HCT116 (cell line): Measurements from ENCODE around the gene PTPRR. TPM values are rescaled to one million over a fixed set of nuclear protein-coding genes. Genes with fewer than 3 reads are reported as not detected.

Experiments used
- ATAC-seq: fragments of 200-7000 bp; cut with Tn5 transposase; 2 replicates; pipeline ENCODE4 v1.9.1; 2020; ENCODE audit warnings: mild to moderate bottlenecking, moderate library complexity
- BruUV-seq: library from RNA; stranded (reverse); fragments of 400-500 nt; replicated peaks from 2 replicates; lab custom pipeline; 2021; lab: Mats Ljungman, UMichigan
- CTCF ChIA-PET: fragments of 300-600 bp; sonication (Branson Sonifier 250); formaldehyde crosslinking; loops from one replicate; lab custom pipeline; 2021; ENCODE audit warnings: antibody characterized with exemption; lab: Charles Lee
- POLR2A ChIA-PET: fragments of 300-600, 350-600 bp; sonication (Branson Sonifier 250); formaldehyde crosslinking; loops from one replicate; lab custom pipeline; 2021; ENCODE audit warnings: antibody characterized with exemption; lab: Charles Lee
- RAD21 ChIA-PET, 2 experiments: fragments of 300-600 bp; sonication (Branson Sonifier 250); formaldehyde crosslinking; loops; one replicate each; lab custom pipeline; 2023; ENCODE audit warnings: low total read pairs in 2 of 2; ENCODE audit not compliant: uncharacterized antibody in 2 of 2, unreplicated experiment in 2 of 2, low non-redundant PET in 1 of 2; lab: Charles Lee
- DNase-seq: peaks from one replicate; pipeline ENCODE4 v3.0.0-alpha.2; 2010; ENCODE audit warnings: low read depth, low spot score
- H2AFZ ChIP-seq: fragments of 200-600 bp; shearing (Covaris generic), sonication (generic); 2 replicates; pipeline ENCODE4 v1.6.1; 2017; ENCODE audit warnings: low read depth, mixed run types, mixed read lengths, antibody characterized with exemption, low read length; ENCODE audit not compliant: poor library complexity, severe bottlenecking
- H3K27ac ChIP-seq: 2 replicates; pipeline ENCODE4 v1.5.1; 2012; ENCODE audit warnings: low read depth, low read length
- H3K27me3 ChIP-seq: fragments of 200-600 bp; sonication (generic); 2 replicates; pipeline ENCODE4 v1.6.1; 2016; ENCODE audit warnings: mixed run types, low read length, mixed read lengths; ENCODE audit not compliant: insufficient read depth
- H3K36me3 ChIP-seq, 2 experiments: fragments of 200-500 bp in 1 of 2; fragments of 200-600 bp in 1 of 2; sonication (Bioruptor generic) in 1 of 2; sonication (generic) in 1 of 2; 2 replicates each; pipeline versions ENCODE4 v1.5.1 to v1.6.1; 2014 to 2016; ENCODE audit warnings: low read length in 2 of 2, inconsistent platforms in 1 of 2, mixed read lengths in 1 of 2, mixed run types in 1 of 2; ENCODE audit not compliant: insufficient read depth in 2 of 2, control insufficient read depth in 1 of 2
- H3K4me1 ChIP-seq, 2 experiments: fragments of 200-600 bp in 1 of 2; sonication (generic) in 1 of 2; 2 replicates each; pipeline versions ENCODE4 v1.5.1 to v1.6.1; 2012 to 2017; ENCODE audit warnings: low read length in 2 of 2, inconsistent platforms in 1 of 2, mild to moderate bottlenecking in 1 of 2, mixed read lengths in 1 of 2, mixed run types in 1 of 2, moderate library complexity in 1 of 2; ENCODE audit not compliant: insufficient read depth in 2 of 2, control insufficient read depth in 1 of 2
- H3K4me2 ChIP-seq: fragments of 200-600 bp; sonication (generic); 2 replicates; pipeline ENCODE4 v1.6.1; 2017; ENCODE audit warnings: mixed run types, low read length, mixed read lengths
- H3K4me3 ChIP-seq, 2 experiments: fragments of 200-600 bp in 1 of 2; sonication (generic) in 1 of 2; replicated peaks in 1 of 2; 2 replicates each; pipeline ENCODE4 v1.5.1; 2011 to 2016; ENCODE audit warnings: low read length in 2 of 2, control low read depth in 1 of 2, low read depth in 1 of 2, mild to moderate bottlenecking in 1 of 2, mixed read lengths in 1 of 2, mixed run types in 1 of 2
- H3K79me2 ChIP-seq: fragments of 200-600 bp; sonication (generic); 2 replicates; pipeline ENCODE4 v1.6.1; 2017; ENCODE audit warnings: mild to moderate bottlenecking, mixed run types, low read length, moderate library complexity, mixed read lengths; ENCODE audit not compliant: insufficient read depth
- H3K9ac ChIP-seq: fragments of 200-600 bp; sonication (generic); 2 replicates; pipeline ENCODE4 v1.6.1; 2016; ENCODE audit warnings: low read length, mixed read lengths
- H3K9me2 ChIP-seq: fragments of 200-600 bp; sonication (generic), shearing (Covaris generic); 2 replicates; pipeline ENCODE4 v1.6.1; 2017; ENCODE audit warnings: mixed run types, mild to moderate bottlenecking, moderate library complexity; ENCODE audit not compliant: insufficient read depth
- H3K9me3 ChIP-seq, 2 experiments: fragments of 200-500 bp in 1 of 2; fragments of 200-600 bp in 1 of 2; sonication (Bioruptor generic) in 1 of 2; sonication (generic) in 1 of 2; 2 replicates each; pipeline ENCODE4 v1.6.1; 2014 to 2017; ENCODE audit warnings: low read length in 2 of 2, mixed read lengths in 2 of 2, inconsistent platforms in 1 of 2, low read depth in 1 of 2, mild to moderate bottlenecking in 1 of 2, mixed run types in 1 of 2, moderate library complexity in 1 of 2; ENCODE audit not compliant: control insufficient read depth in 1 of 2, insufficient read depth in 1 of 2
- H4K20me1 ChIP-seq: fragments of 200-600 bp; sonication (generic), shearing (Covaris generic); 2 replicates; pipeline ENCODE4 v1.6.1; 2017; ENCODE audit warnings: mixed run types, mild to moderate bottlenecking, moderate library complexity; ENCODE audit not compliant: insufficient read depth
- CBX3 ChIP-seq: IDR thresholded peaks from 2 replicates; pipeline ENCODE4 v1.6.1; 2012; ENCODE audit warnings: low read depth
- CEBPB ChIP-seq: IDR thresholded peaks from 2 replicates; pipeline ENCODE4 v1.6.1; 2012; ENCODE audit warnings: low read depth
- EGR1 ChIP-seq: IDR thresholded peaks from 2 replicates; pipeline ENCODE4 v1.6.1; 2012; ENCODE audit warnings: low read depth
- EZH2phosphoT487 ChIP-seq: fragments of 200-600 bp; IDR thresholded peaks from 2 replicates; pipeline ENCODE4 v1.6.1; 2018; ENCODE audit warnings: antibody characterized with exemption, borderline replicate concordance
- POLR2A ChIP-seq: IDR thresholded peaks from 2 replicates; pipeline ENCODE4 v1.7.0; 2011; ENCODE audit warnings: borderline replicate concordance; ENCODE audit not compliant: insufficient read depth, insufficient read length; ENCODE audit errors: extremely low read depth
- POLR2AphosphoS5 ChIP-seq: IDR thresholded peaks from 2 replicates; pipeline ENCODE4 v1.6.1; 2011; ENCODE audit warnings: mild to moderate bottlenecking, low read depth, low read length, moderate library complexity
- RAD21 ChIP-seq: IDR thresholded peaks from 2 replicates; pipeline ENCODE4 v1.6.1; 2012; ENCODE audit warnings: low read depth, mild to moderate bottlenecking
- SRF ChIP-seq: IDR thresholded peaks from 2 replicates; pipeline ENCODE4 v1.6.1; 2012; ENCODE audit warnings: low read depth
- ZNF274 ChIP-seq: fragments of 200-500 bp; sonication (Bioruptor generic); IDR thresholded peaks from 2 replicates; pipeline ENCODE4 v1.6.1; 2014; ENCODE audit warnings: mild to moderate bottlenecking, low read depth, low read length, inconsistent platforms
- intact Hi-C: fragments of 100-400 bp; cut with micrococcal nuclease; formaldehyde crosslinking; loops from 2 replicates; pipeline ENCODE4 v1.10.0; 2022
- total RNA-seq: library from RNA; stranded (reverse); gene quantifications from one replicate; pipeline ENCODE4 v1.2.1, GENCODE V29; 2021; ENCODE audit not compliant: unreplicated experiment
- TF ChIP-seq, protein P1 (sequence below): IDR thresholded peaks from 2 replicates; pipeline ENCODE4 v1.6.1; 2011; ENCODE audit warnings: mild to moderate bottlenecking, low read length, moderate library complexity; ENCODE audit not compliant: insufficient replicate concordance; ENCODE audit errors: extremely low read depth
- TF ChIP-seq, protein P2 (sequence below): IDR thresholded peaks from 2 replicates; pipeline ENCODE4 v1.6.1; 2012
- TF ChIP-seq, protein P3 (sequence below), 3 experiments: fragments of 200-600 bp in 1 of 3; sonication (generic) in 1 of 3; IDR thresholded peaks in 2 of 3; conservative IDR thresholded peaks in 1 of 3; 2 replicates each; pipeline ENCODE4 v1.5.1; 2012 to 2017; ENCODE audit warnings: low read depth in 2 of 3, low read length in 2 of 3, antibody characterized with exemption in 1 of 3, borderline replicate concordance in 1 of 3, control low read depth in 1 of 3, mild to moderate bottlenecking in 1 of 3, mixed read lengths in 1 of 3, mixed run types in 1 of 3, moderate library complexity in 1 of 3; ENCODE audit not compliant: insufficient read depth in 1 of 3

PTPRR gene
- total RNA-seq, 1 experiment from 2014 or later: 0.27 TPM

DNA sequence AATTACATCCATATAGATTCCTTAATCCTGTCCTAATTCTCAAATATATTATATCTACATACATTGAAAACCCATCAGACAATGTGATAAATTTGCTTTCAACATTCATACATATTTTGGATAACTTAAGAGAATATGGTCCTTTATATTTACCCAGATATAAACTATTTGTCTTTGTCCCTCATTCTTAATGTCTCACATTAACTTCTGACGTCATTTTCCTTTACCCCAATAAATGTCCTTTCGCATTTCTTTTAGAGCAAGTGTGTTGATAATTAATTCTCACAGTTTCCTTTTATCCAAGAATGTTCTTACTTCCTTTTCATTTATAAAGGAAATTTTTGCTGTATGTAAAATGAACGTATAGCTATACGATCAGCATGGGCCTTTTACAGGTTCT, 12.6 kb upstream of the PTPRR start:
- POLR2A ChIA-PET: no interaction called here
- no peaks in the 10 kb centered on the region for H4K20me1 ChIP-seq
- H3K79me2 ChIP-seq: no peaks in the 10 kb centered on the region
- no peak for DNase-seq
- H3K9me2 ChIP-seq: no peaks in the 10 kb centered on the region
- no peak overlapping the region for H3K4me3 ChIP-seq
- TF ChIP-seq, protein P1, sequence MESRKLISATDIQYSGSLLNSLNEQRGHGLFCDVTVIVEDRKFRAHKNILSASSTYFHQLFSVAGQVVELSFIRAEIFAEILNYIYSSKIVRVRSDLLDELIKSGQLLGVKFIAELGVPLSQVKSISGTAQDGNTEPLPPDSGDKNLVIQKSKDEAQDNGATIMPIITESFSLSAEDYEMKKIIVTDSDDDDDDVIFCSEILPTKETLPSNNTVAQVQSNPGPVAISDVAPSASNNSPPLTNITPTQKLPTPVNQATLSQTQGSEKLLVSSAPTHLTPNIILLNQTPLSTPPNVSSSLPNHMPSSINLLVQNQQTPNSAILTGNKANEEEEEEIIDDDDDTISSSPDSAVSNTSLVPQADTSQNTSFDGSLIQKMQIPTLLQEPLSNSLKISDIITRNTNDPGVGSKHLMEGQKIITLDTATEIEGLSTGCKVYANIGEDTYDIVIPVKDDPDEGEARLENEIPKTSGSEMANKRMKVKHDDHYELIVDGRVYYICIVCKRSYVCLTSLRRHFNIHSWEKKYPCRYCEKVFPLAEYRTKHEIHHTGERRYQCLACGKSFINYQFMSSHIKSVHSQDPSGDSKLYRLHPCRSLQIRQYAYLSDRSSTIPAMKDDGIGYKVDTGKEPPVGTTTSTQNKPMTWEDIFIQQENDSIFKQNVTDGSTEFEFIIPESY: no peak
- TF ChIP-seq ZNF274 (no peak), CEBPB (no peak), POLR2AphosphoS5 (no peak), RAD21 (no peak), CBX3 (no peak), EGR1 (no peak), POLR2A (no peak), EZH2phosphoT487 (no peak), SRF (no peak)
- TF ChIP-seq, protein P2, sequence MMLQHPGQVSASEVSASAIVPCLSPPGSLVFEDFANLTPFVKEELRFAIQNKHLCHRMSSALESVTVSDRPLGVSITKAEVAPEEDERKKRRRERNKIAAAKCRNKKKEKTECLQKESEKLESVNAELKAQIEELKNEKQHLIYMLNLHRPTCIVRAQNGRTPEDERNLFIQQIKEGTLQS: no peak
- TF ChIP-seq, protein P3, sequence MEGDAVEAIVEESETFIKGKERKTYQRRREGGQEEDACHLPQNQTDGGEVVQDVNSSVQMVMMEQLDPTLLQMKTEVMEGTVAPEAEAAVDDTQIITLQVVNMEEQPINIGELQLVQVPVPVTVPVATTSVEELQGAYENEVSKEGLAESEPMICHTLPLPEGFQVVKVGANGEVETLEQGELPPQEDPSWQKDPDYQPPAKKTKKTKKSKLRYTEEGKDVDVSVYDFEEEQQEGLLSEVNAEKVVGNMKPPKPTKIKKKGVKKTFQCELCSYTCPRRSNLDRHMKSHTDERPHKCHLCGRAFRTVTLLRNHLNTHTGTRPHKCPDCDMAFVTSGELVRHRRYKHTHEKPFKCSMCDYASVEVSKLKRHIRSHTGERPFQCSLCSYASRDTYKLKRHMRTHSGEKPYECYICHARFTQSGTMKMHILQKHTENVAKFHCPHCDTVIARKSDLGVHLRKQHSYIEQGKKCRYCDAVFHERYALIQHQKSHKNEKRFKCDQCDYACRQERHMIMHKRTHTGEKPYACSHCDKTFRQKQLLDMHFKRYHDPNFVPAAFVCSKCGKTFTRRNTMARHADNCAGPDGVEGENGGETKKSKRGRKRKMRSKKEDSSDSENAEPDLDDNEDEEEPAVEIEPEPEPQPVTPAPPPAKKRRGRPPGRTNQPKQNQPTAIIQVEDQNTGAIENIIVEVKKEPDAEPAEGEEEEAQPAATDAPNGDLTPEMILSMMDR (IDR thresholded peaks at IDR 0.05 in 2 of 3, conservative IDR thresholded peaks at IDR 0.05 in 1 of 3; ENCODE audit: borderline replicate concordance in 1 of 3, insufficient read depth in 1 of 3, low read depth in 2 of 3, low read length in 2 of 3): no peak
- TF ChIP-seq, all 23 proteins: peak for 0
- no peak overlapping the region for H3K27ac ChIP-seq
- H3K36me3 ChIP-seq: no peaks in the 10 kb centered on the region
- no peaks in the 10 kb centered on the region for H3K4me1 ChIP-seq
- H3K4me2 ChIP-seq: no peak overlapping the region
- CTCF ChIA-PET: no interaction called here
- BruUV-seq: no TSS peak
- no peak for ATAC-seq
- H3K9me3 ChIP-seq: no peaks in the 10 kb centered on the region
- RAD21 ChIA-PET: no interaction called here
- H2AFZ ChIP-seq: no peak overlapping the region
- H3K27me3 ChIP-seq: peaks cover 5% of the 10 kb centered on the region; the same call in 1 of the 2 replicates
- intact Hi-C loops: no loop called here
- no peak overlapping the region for H3K9ac ChIP-seq
